H1 (cell line): ENCODE measurements around the gene OR2T5. TPM values are rescaled to one million over a fixed set of nuclear protein-coding genes. Genes with fewer than 3 reads are reported as not detected.

Source experiments
- CTCF ChIA-PET: fragments of 300-600 bp; sonication (Branson Sonifier 250); formaldehyde crosslinking; loops from one replicate; lab custom pipeline; 2021; ENCODE audit not compliant: partially characterized antibody; lab: Charles Lee
- POLR2A ChIA-PET: fragments of 300-600 bp; sonication (Branson Sonifier 250); formaldehyde crosslinking; loops from one replicate; lab custom pipeline; 2021; ENCODE audit warnings: inconsistent platforms; ENCODE audit not compliant: partially characterized antibody; lab: Charles Lee
- DNase-seq, 2 experiments: peaks; one replicate each; pipeline versions ENCODE4 v3.0.0 to v3.0.0-alpha.2; 2010 to 2022; ENCODE audit warnings: low spot score in 2 of 2, low read depth in 1 of 2, mixed read lengths in 1 of 2
- FAIRE-seq: peaks from 2 replicates; lab custom pipeline; 2011; peaks lifted over from hg19 to GRCh38; lab: Jason Lieb, UNC
- H2AFZ ChIP-seq: 2 replicates; pipeline ENCODE4 v1.8.1; 2012; ENCODE audit warnings: low read length, inconsistent platforms
- H2AK5ac ChIP-seq: 2 replicates; pipeline ENCODE4 v1.6.1; 2013; ENCODE audit warnings: low read depth, low read length
- H2BK120ac ChIP-seq: replicated peaks from 2 replicates; pipeline ENCODE3; 2013; ENCODE audit warnings: low read depth, low read length, inconsistent platforms
- H2BK12ac ChIP-seq: 2 replicates; pipeline ENCODE4 v1.6.1; 2013; ENCODE audit warnings: low read depth, low read length
- H2BK15ac ChIP-seq: 2 replicates; pipeline ENCODE4 v1.6.1; 2013; ENCODE audit warnings: low read length
- H2BK20ac ChIP-seq: 2 replicates; pipeline ENCODE4 v1.6.1; 2013; ENCODE audit warnings: low read length
- H2BK5ac ChIP-seq: 2 replicates; pipeline ENCODE4 v1.6.1; 2013; ENCODE audit warnings: low read depth, low read length
- H3K14ac ChIP-seq: 2 replicates; pipeline ENCODE4 v1.6.1; 2013; ENCODE audit warnings: inconsistent platforms; ENCODE audit not compliant: insufficient read length
- H3K18ac ChIP-seq: 2 replicates; pipeline ENCODE4 v1.6.1; 2013; ENCODE audit warnings: low read length; ENCODE audit errors: extremely low read depth
- H3K23ac ChIP-seq: 2 replicates; pipeline ENCODE4 v1.6.1; 2013; ENCODE audit warnings: inconsistent platforms; ENCODE audit not compliant: insufficient read length
- H3K23me2 ChIP-seq: 2 replicates; pipeline ENCODE4 v1.6.1; 2013; ENCODE audit warnings: low read depth, low read length
- H3K27ac ChIP-seq: 2 replicates; pipeline ENCODE4 v1.6.1; 2011; ENCODE audit warnings: low read depth, low read length, inconsistent platforms
- H3K27me3 ChIP-seq, 4 experiments: replicated peaks in 1 of 4; 1 replicate in 1 of 4; 2 replicates in 3 of 4; pipeline versions ENCODE4 v1.6.1 to v1.8.1; 2011 to 2013; ENCODE audit warnings: low read length in 3 of 4, mild to moderate bottlenecking in 3 of 4, inconsistent platforms in 2 of 4, mixed read lengths in 2 of 4, moderate library complexity in 1 of 4; ENCODE audit not compliant: control insufficient read depth in 3 of 4, insufficient read depth in 3 of 4; ENCODE audit errors: extremely low read depth in 1 of 4
- H3K36me3 ChIP-seq, 4 experiments: 2 replicates each; pipeline versions ENCODE4 v1.6.1 to v1.8.1; 2011 to 2013; ENCODE audit warnings: mild to moderate bottlenecking in 4 of 4, low read length in 3 of 4, moderate library complexity in 2 of 4, control low read depth in 1 of 4, inconsistent platforms in 1 of 4; ENCODE audit not compliant: insufficient read depth in 4 of 4, control insufficient read depth in 2 of 4
- H3K4ac ChIP-seq: replicated peaks from 2 replicates; pipeline ENCODE3; 2013; ENCODE audit warnings: low read length, low read depth, mixed read lengths, inconsistent platforms; ENCODE audit not compliant: insufficient read length
- H3K4me1 ChIP-seq, 4 experiments: replicated peaks in 1 of 4; 1 replicate in 1 of 4; 2 replicates in 3 of 4; pipeline versions ENCODE4 v1.6.1 to v1.8.1; 2011 to 2013; ENCODE audit warnings: low read length in 3 of 4, inconsistent platforms in 2 of 4, mixed read lengths in 1 of 4; ENCODE audit not compliant: insufficient read depth in 4 of 4, control insufficient read depth in 3 of 4
- H3K4me2 ChIP-seq, 2 experiments: 2 replicates each; pipeline versions ENCODE4 v1.6.1 to v1.8.1; 2011 to 2013; ENCODE audit warnings: low read depth in 2 of 2, low read length in 2 of 2, control low read depth in 1 of 2, inconsistent platforms in 1 of 2, mild to moderate bottlenecking in 1 of 2; ENCODE audit not compliant: insufficient read depth in 1 of 2
- H3K4me3 ChIP-seq, 4 experiments: fragments of 200-600, 300-600 bp in 1 of 4; sonication (generic), shearing (Covaris generic), sonication (Bioruptor Twin) in 1 of 4; 2 replicates each; pipeline versions ENCODE4 v1.5.1 to v1.8.1; 2011 to 2016; ENCODE audit warnings: low read length in 4 of 4, low read depth in 3 of 4, control low read depth in 2 of 4, inconsistent platforms in 2 of 4, mild to moderate bottlenecking in 2 of 4, mixed read lengths in 1 of 4, moderate library complexity in 1 of 4; ENCODE audit not compliant: insufficient read depth in 2 of 4; ENCODE audit errors: extremely low read depth in 1 of 4
- H3K56ac ChIP-seq: replicated peaks from 2 replicates; pipeline ENCODE3; 2013; ENCODE audit warnings: low read depth, mild to moderate bottlenecking, mixed read lengths, low read length, inconsistent platforms; ENCODE audit not compliant: insufficient read length
- H3K79me1 ChIP-seq: 2 replicates; pipeline ENCODE4 v1.6.1; 2013; ENCODE audit warnings: low read depth, low read length, control low read depth
- H3K79me2 ChIP-seq, 2 experiments: 2 replicates each; pipeline versions ENCODE4 v1.6.1 to v1.8.1; 2012 to 2013; ENCODE audit warnings: low read length in 2 of 2, mild to moderate bottlenecking in 2 of 2, inconsistent platforms in 1 of 2; ENCODE audit not compliant: insufficient read depth in 2 of 2, control insufficient read depth in 1 of 2
- H3K9ac ChIP-seq, 4 experiments: replicated peaks in 1 of 4; 1 replicate in 1 of 4; 2 replicates in 3 of 4; pipeline versions ENCODE4 v1.6.1 to v1.8.1; 2011 to 2013; ENCODE audit warnings: low read depth in 3 of 4, low read length in 3 of 4, control low read depth in 2 of 4, mild to moderate bottlenecking in 2 of 4, moderate library complexity in 2 of 4, inconsistent platforms in 1 of 4; ENCODE audit errors: extremely low read depth in 1 of 4
- H3K9me3 ChIP-seq, 2 experiments: 2 replicates each; pipeline versions ENCODE4 v1.6.1 to v1.8.1; 2012 to 2013; ENCODE audit warnings: mild to moderate bottlenecking in 2 of 2, moderate library complexity in 2 of 2, control low read depth in 1 of 2, inconsistent platforms in 1 of 2, low read depth in 1 of 2, low read length in 1 of 2, mixed read lengths in 1 of 2; ENCODE audit not compliant: insufficient read depth in 2 of 2
- H4K20me1 ChIP-seq, 2 experiments: replicated peaks in 1 of 2; 2 replicates each; pipeline versions ENCODE3 to v1.8.1; 2011 to 2013; ENCODE audit warnings: inconsistent platforms in 2 of 2, low read length in 2 of 2, mild to moderate bottlenecking in 1 of 2; ENCODE audit not compliant: insufficient read depth in 2 of 2, control insufficient read depth in 1 of 2
- H4K5ac ChIP-seq: 2 replicates; pipeline ENCODE4 v1.6.1; 2013; ENCODE audit warnings: low read length, low read depth, mixed read lengths, inconsistent platforms; ENCODE audit not compliant: insufficient read length
- H4K8ac ChIP-seq: 2 replicates; pipeline ENCODE4 v1.8.0; 2013; ENCODE audit warnings: mild to moderate bottlenecking, moderate library complexity, low read length, inconsistent platforms; ENCODE audit not compliant: insufficient read depth; ENCODE audit errors: extremely low read depth
- H4K91ac ChIP-seq: replicated peaks from 2 replicates; pipeline ENCODE3; 2013; ENCODE audit warnings: low read length, mixed read lengths, inconsistent platforms; ENCODE audit not compliant: insufficient read length
- BACH1 ChIP-seq: IDR thresholded peaks from 2 replicates; pipeline ENCODE4 v1.6.1; 2012; ENCODE audit warnings: low read length, improper control_type of control experiment
- CBX5 ChIP-seq: fragments of 300-800, 300-1000 bp; sonication (generic); IDR thresholded peaks from 2 replicates; pipeline ENCODE4 v1.7.1; 2016; ENCODE audit warnings: antibody characterized with exemption, low read length, low read depth
- CBX8 ChIP-seq: fragments of 300-800, 300-1000 bp; sonication (generic); IDR thresholded peaks from 2 replicates; pipeline ENCODE4 v1.7.1; 2016; ENCODE audit warnings: low read depth, low read length, borderline replicate concordance
- E2F6 ChIP-seq: IDR thresholded peaks from 2 replicates; pipeline ENCODE4 v1.6.1; 2012; ENCODE audit warnings: inconsistent platforms
- KDM5A ChIP-seq: fragments of 200-600 bp; IDR thresholded peaks from 2 replicates; pipeline ENCODE4 v1.7.1; 2012; ENCODE audit warnings: mild to moderate bottlenecking, low read length, inconsistent platforms, mixed read lengths
- POLR2A ChIP-seq, 2 experiments: IDR thresholded peaks; 1 replicate in 1 of 2; 2 replicates in 1 of 2; pipeline ENCODE4 v1.6.1; 2011; ENCODE audit warnings: low read depth in 2 of 2, low read length in 2 of 2, mild to moderate bottlenecking in 2 of 2; ENCODE audit errors: control extremely low read depth in 1 of 2
- POLR2AphosphoS5 ChIP-seq: IDR thresholded peaks from 2 replicates; pipeline ENCODE4 v1.6.1; 2011; ENCODE audit warnings: low read depth, low read length
- SIN3A ChIP-seq, 2 experiments: IDR thresholded peaks in 1 of 2; conservative IDR thresholded peaks in 1 of 2; 2 replicates each; pipeline ENCODE4 v1.6.1; 2011 to 2012; ENCODE audit warnings: low read length in 2 of 2, improper control_type of control experiment in 1 of 2, low read depth in 1 of 2, mild to moderate bottlenecking in 1 of 2
- SIRT6 ChIP-seq: IDR thresholded peaks from one replicate; pipeline ENCODE4 v1.7.1; 2012; ENCODE audit warnings: low read length, inconsistent platforms
- SIX5 ChIP-seq: IDR thresholded peaks from 2 replicates; pipeline ENCODE4 v1.6.1; 2011; ENCODE audit warnings: mild to moderate bottlenecking, low read depth, low read length
- SP4 ChIP-seq: IDR thresholded peaks from 2 replicates; pipeline ENCODE4 v1.6.1; 2012; ENCODE audit warnings: low read length, inconsistent platforms
- TCF12 ChIP-seq: IDR thresholded peaks from 2 replicates; pipeline ENCODE4 v1.6.1; 2011; ENCODE audit warnings: low read depth, mild to moderate bottlenecking, low read length
- USF2 ChIP-seq: IDR thresholded peaks from 2 replicates; pipeline ENCODE4 v1.6.1; 2011; ENCODE audit warnings: low read length, improper control_type of control experiment
- YY1 ChIP-seq: IDR thresholded peaks from 2 replicates; pipeline ENCODE4 v1.6.1; 2011; ENCODE audit warnings: low read depth, mild to moderate bottlenecking, low read length
- ZNF274 ChIP-seq: IDR thresholded peaks from 2 replicates; pipeline ENCODE4 v1.7.0; 2012; ENCODE audit warnings: low read length, borderline replicate concordance; ENCODE audit errors: extremely low read depth
- WGBS, 2 experiments: shearing (Covaris generic) in 1 of 2; methylation state at CpG; one replicate each; pipeline versions ENCODE4 v1.1.6 to v1.1.7; 2013 to 2015; ENCODE audit warnings: low lambda C conversion rate in 2 of 2, mixed read lengths in 2 of 2, inconsistent platforms in 1 of 2, low coverage in 1 of 2, missing lambda C conversion rate in 1 of 2; ENCODE audit not compliant: insufficient replicate concordance in 2 of 2, insufficient coverage in 1 of 2, insufficient read length in 1 of 2; ENCODE audit errors: extremely low coverage in 1 of 2, missing lambda C conversion rate in 1 of 2; 5-methylcytosine and 5-hydroxymethylcytosine counted together
- polyA plus RNA-seq, 7 experiments: library from polyadenylated mRNA; depleted of rRNA in 3 of 7; stranded (reverse) in 5 of 7; unstranded in 2 of 7; fragments of >200 nt in 5 of 7; fragments of 200-250 nt in 2 of 7; gene quantifications; 1 replicate in 5 of 7; 2 replicates in 1 of 7; 4 replicates in 1 of 7; pipeline versions ENCODE4 v1.2.1 to v1.2.3, GENCODE V29; 2011 to 2013; ENCODE audit warnings: missing spikeins in 2 of 7, mixed read lengths in 2 of 7
- total RNA-seq: library from RNA; stranded (reverse); fragmentation: NEBNext Ultra II Directional; extraction: Animal tissue kit (Norgen Biotek cat#: 25700); gene quantifications from 2 replicates; pipeline ENCODE4 v1.2.1, GENCODE V29; 2021

OR2T5 gene
- total and polyA plus RNA-seq, 2 of the 8 experiments (the other 6 are each of a cell fraction or from before 2014, with no cell fraction given): not detected

DNA sequence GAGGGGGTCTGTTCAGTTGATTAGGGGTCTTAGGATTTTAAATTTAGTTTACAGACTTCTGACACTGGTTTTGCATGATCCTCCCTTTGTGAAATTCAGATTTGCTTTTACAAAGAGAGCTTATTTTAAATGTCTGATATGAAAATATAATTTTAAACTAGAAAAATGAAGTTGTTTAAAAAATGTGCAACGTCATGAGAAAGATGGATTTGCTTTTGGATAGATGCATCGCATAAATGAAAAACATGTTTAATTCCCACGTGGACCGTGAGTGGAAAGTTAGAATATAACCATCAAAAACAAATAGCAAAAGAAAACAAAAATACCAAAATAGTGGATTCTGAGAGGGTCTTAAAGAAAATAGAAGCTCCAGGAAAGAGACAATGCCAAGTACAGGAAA, 17.2 kb upstream of the OR2T5 start:
- H2BK5ac ChIP-seq: no peak overlapping the region
- H3K79me2 ChIP-seq: no peaks in the 10 kb centered on the region
- CTCF ChIA-PET: interaction anchor here (0.6 kb wide), 1 partner anchor 1776 kb away, joined by 4 read pairs; no protein-coding TSS in a partner anchor
- H3K36me3 ChIP-seq: no peaks in the 10 kb centered on the region
- no peak overlapping the region for H3K27ac ChIP-seq
- H4K91ac ChIP-seq: no peak overlapping the region
- no peak overlapping the region for H2BK120ac ChIP-seq
- H3K4me3 ChIP-seq: no peak overlapping the region
- peaks cover 20 to 27% of the 10 kb centered on the region in 2 experiments; a peak in 3 of 4 replicates for H3K9me3 ChIP-seq
- H3K23me2 ChIP-seq: no peaks in the 10 kb centered on the region
- no peak overlapping the region for H2AK5ac ChIP-seq
- no peaks in the 10 kb centered on the region for H3K4me1 ChIP-seq
- no peak overlapping the region for H3K18ac ChIP-seq
- DNase-seq (no peak), FAIRE-seq (no peak)
- no peak overlapping the region for H4K5ac ChIP-seq
- H2BK20ac ChIP-seq: no peak overlapping the region
- no peak overlapping the region for H2AFZ ChIP-seq
- H3K23ac ChIP-seq: no peak overlapping the region
- H3K9ac ChIP-seq: no peak overlapping the region
- H3K79me1 ChIP-seq: no peaks in the 10 kb centered on the region
- H3K4me2 ChIP-seq: no peak overlapping the region
- no peak overlapping the region for H3K56ac ChIP-seq
- H3K14ac ChIP-seq: no peak overlapping the region
- H3K4ac ChIP-seq: no peak overlapping the region
- POLR2A ChIA-PET: no interaction called here
- no peaks in the 10 kb centered on the region for H4K20me1 ChIP-seq
- no peak overlapping the region for H2BK15ac ChIP-seq
- no peak overlapping the region for H2BK12ac ChIP-seq
- H4K8ac ChIP-seq: no peak overlapping the region
- 71% methylated on average over 4 of the region's 4 CpGs; no CpG with 5 or more reads in 1 of the 2 experiments for WGBS, 2 experiments
- H3K27me3 ChIP-seq: no peaks in the 10 kb centered on the region
- TF ChIP-seq KDM5A: no peak
- no peak for TF ChIP-seq YY1
- TF ChIP-seq CBX5: no peak
- no peak for TF ChIP-seq TCF12
- no peak for TF ChIP-seq POLR2A (IDR thresholded peaks at IDR 0.05; ENCODE audit: control extremely low read depth in 1 of 2, low read depth in 2 of 2, low read length in 2 of 2)
- TF ChIP-seq SP4: no peak
- no peak for TF ChIP-seq BACH1
- no peak for TF ChIP-seq USF2
- TF ChIP-seq POLR2AphosphoS5: no peak
- TF ChIP-seq ZNF274: no peak
- TF ChIP-seq SIN3A (conservative IDR thresholded peaks at IDR 0.05 in 1 of 2, IDR thresholded peaks at IDR 0.05 in 1 of 2; ENCODE audit: low read depth in 1 of 2, low read length in 2 of 2): no peak
- no peak for TF ChIP-seq SIRT6
- TF ChIP-seq SIX5: no peak
- TF ChIP-seq CBX8: no peak
- no peak for TF ChIP-seq E2F6
